Activated T-cell treated with anti-CD3 and anti-CD28 coated beads, Interleukin-2, amount 50 U/mL, for 1 hour (primary cell): Measurements from ENCODE around the gene OTX1.
"Not testable (repeated sequence)": the region's sequence is repeated elsewhere in the genome, so short reads cannot be mapped to it uniquely, and the experiment has no call there.

Experiments used
- DNase-seq: peaks from one replicate; pipeline ENCODE4 v3.0.0-alpha.2; 2020

OTX1 gene

GRCh38 chr2:63059793-63060471 is 9.3 kb downstream of the OTX1 start:
- DNase-seq = no peak

- no peak for DNase-seq
Measured at GRCh38 chr2:63060472-63060991, 9.9 kb downstream of the OTX1 start.

GRCh38 chr2:63064197-63064596 is 13.6 kb downstream of the OTX1 start:
- no peak for DNase-seq

- DNase-seq = no peak
Measured at GRCh38 chr2:63064661-63065060, 14.0 kb downstream of the OTX1 start.

GRCh38 chr2:63066265-63066664 is 15.6 kb downstream of the OTX1 start:
- no peak for DNase-seq

- no peak for DNase-seq
Measured at GRCh38 chr2:63066838-63067237, 16.2 kb downstream of the OTX1 start.

- DNase-seq = no peak
Measured at GRCh38 chr2:63071664-63072063, 21.0 kb downstream of the OTX1 start.

- DNase-seq = no peak
Measured at GRCh38 chr2:63073994-63074393, 23.4 kb downstream of the OTX1 start.

- DNase-seq = not testable (repeated sequence)
Measured at GRCh38 chr2:63074399-63074798, 23.8 kb downstream of the OTX1 start.

- DNase-seq = no peak
Measured at GRCh38 chr2:63078852-63079606, 28.4 kb downstream of the OTX1 start.

GRCh38 chr2:63081404-63081803 is 30.8 kb downstream of the OTX1 start:
- DNase-seq = no peak

GRCh38 chr2:63086687-63087086 is 36.1 kb downstream of the OTX1 start:
- DNase-seq = no peak

GRCh38 chr2:63092401-63092800 is 41.8 kb downstream of the OTX1 start:
- DNase-seq = no peak

- no peak for DNase-seq
Measured at GRCh38 chr2:63092857-63093256, 42.2 kb downstream of the OTX1 start.

- DNase-seq = no peak
Measured at GRCh38 chr2:63093502-63093901, 42.9 kb downstream of the OTX1 start.

GRCh38 chr2:63096491-63096890 is 45.9 kb downstream of the OTX1 start:
- no peak for DNase-seq

- DNase-seq = no peak
Measured at GRCh38 chr2:63099032-63099431, 48.4 kb downstream of the OTX1 start.

- DNase-seq = no peak
Measured at GRCh38 chr2:63101954-63102353, 51.3 kb downstream of the OTX1 start.

GRCh38 chr2:63104482-63104881 is 53.9 kb downstream of the OTX1 start:
- no peak for DNase-seq
